Natural killer cell (primary cell): ENCODE results near the gene STARD3NL. TPM values are rescaled to one million over a fixed set of nuclear protein-coding genes. Genes with fewer than 3 reads are reported as not detected.

Source experiments
- ATAC-seq, 3 donors: fragments of 150-1000 bp in 2 of 3; fragments of 200-7000 bp in 1 of 3; cut with Tn5 transposase; 1 replicate in 1 of 3; 2 replicates in 2 of 3; pipeline ENCODE4 v1.10.0; 2021; ENCODE audit warnings: mild to moderate bottlenecking in 2 of 3, moderate library complexity in 2 of 3
- DNase-seq, 2 donors: peaks; one replicate each; pipeline versions ENCODE4 v3.0.0 to v3.0.0-alpha.2; 2013 to 2021; ENCODE audit warnings: mixed read lengths in 1 of 2
- H3K27ac ChIP-seq: one replicate; pipeline ENCODE4 v1.5.1; 2013; ENCODE audit warnings: mild to moderate bottlenecking, low read length
- H3K27me3 ChIP-seq: one replicate; pipeline ENCODE4 v1.6.1; 2013; ENCODE audit warnings: low read length; ENCODE audit not compliant: control insufficient read depth, insufficient read depth
- H3K36me3 ChIP-seq: one replicate; pipeline ENCODE4 v1.6.1; 2013; ENCODE audit warnings: low read length; ENCODE audit not compliant: control insufficient read depth, insufficient read depth
- H3K4me1 ChIP-seq: one replicate; pipeline ENCODE4 v1.6.1; 2013; ENCODE audit warnings: low read length; ENCODE audit not compliant: control insufficient read depth, insufficient read depth
- H3K4me3 ChIP-seq: one replicate; pipeline ENCODE4 v1.5.1; 2013; ENCODE audit warnings: low read length
- H3K9me3 ChIP-seq: one replicate; pipeline ENCODE4 v1.6.1; 2013; ENCODE audit warnings: low read length; ENCODE audit not compliant: control insufficient read depth, insufficient read depth
- H3K27ac Mint-ChIP-seq, 2 donors: one replicate each; pipeline ENCODE4 v1.8.0; 2022; ENCODE audit warnings: mild to moderate bottlenecking in 2 of 2, mixed read lengths in 2 of 2, moderate library complexity in 1 of 2
- H3K27me3 Mint-ChIP-seq, 2 donors: one replicate each; pipeline ENCODE4 v1.8.0; 2022; ENCODE audit warnings: low read depth in 2 of 2, mixed read lengths in 2 of 2
- H3K36me3 Mint-ChIP-seq: one replicate; pipeline ENCODE4 v1.8.0; 2022; ENCODE audit warnings: mixed read lengths
- H3K4me1 Mint-ChIP-seq, 2 donors: one replicate each; pipeline ENCODE4 v1.8.0; 2022; ENCODE audit warnings: mixed read lengths in 2 of 2
- H3K4me3 Mint-ChIP-seq: one replicate; pipeline ENCODE4 v1.8.0; 2022; ENCODE audit warnings: mild to moderate bottlenecking, moderate library complexity, mixed read lengths
- H3K9me3 Mint-ChIP-seq, 2 donors: one replicate each; pipeline ENCODE4 v1.8.0; 2022; ENCODE audit warnings: mixed read lengths in 2 of 2
- WGBS: methylation state at CpG from one replicate; pipeline ENCODE4 v1.1.7; 2013; ENCODE audit warnings: missing lambda C conversion rate; ENCODE audit not compliant: insufficient coverage; 5-methylcytosine and 5-hydroxymethylcytosine counted together
- intact Hi-C: fragments of 100-400 bp; cut with micrococcal nuclease; formaldehyde crosslinking; loops from one replicate; pipeline ENCODE4 v1.14.2; 2022
- total RNA-seq, 4 donors: library from RNA; stranded (reverse); fragments of 120-200 nt in 1 of 4; gene quantifications; one replicate each; pipeline versions ENCODE4 v1.2.3 to v1.2.4, GENCODE V29; 2013 to 2022
- TF ChIP-seq, protein P1 (sequence below): fragments of 200-600 bp; IDR thresholded peaks from one replicate; pipeline ENCODE4 v1.8.0; 2022; ENCODE audit warnings: antibody characterized with exemption

STARD3NL gene
- total RNA-seq, 3 donors from 2014 or later (not counting 1 experiment from before 2014, with no cell fraction given), result 30.6 to 38.6 (median 38.3) TPM

DNA sequence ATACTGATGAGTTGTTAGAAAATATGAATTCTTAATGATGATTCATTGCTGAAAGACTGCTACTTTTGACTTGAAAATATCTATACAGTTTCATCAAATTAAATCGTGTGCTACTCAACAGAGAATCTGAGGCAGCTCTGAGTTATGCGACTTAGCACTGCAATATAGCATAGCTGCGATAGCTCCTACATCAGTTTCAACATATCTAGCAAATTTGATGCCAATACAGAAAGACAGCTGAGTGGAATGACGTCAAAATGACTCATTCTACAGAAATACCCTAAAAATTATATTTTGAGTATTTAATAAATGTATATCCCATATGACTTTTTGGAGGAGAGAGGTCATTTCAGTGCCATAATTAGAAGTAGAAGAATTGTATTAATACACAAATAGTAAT, 96.4 kb downstream of the STARD3NL start:
- Histone ChIP-seq H3K27ac (peak overlapping the region; percentile 100), H3K27me3 (no peaks in the 10 kb centered on the region), H3K4me3 (peak overlapping the region; percentile 76), H3K36me3 (peaks cover 17% of the 10 kb centered on the region), H3K9me3 (no peaks in the 10 kb centered on the region), H3K4me1 (peaks cover 21% of the 10 kb centered on the region)
- intact Hi-C loops, result loop anchor here (2.0 kb wide), 2 partner anchors 30 to 42 kb away; no protein-coding TSS in a partner anchor
- Mint-ChIP-seq H3K36me3 (peaks cover 7% of the 10 kb centered on the region), H3K9me3 (no peaks in the 10 kb centered on the region), H3K27me3 (no peaks in the 10 kb centered on the region), H3K4me1 (peaks cover 49 to 78% of the 10 kb centered on the region in 2 donors), H3K4me3 (peak overlapping the region; percentile 98), H3K27ac (peak overlapping the region; percentile 96 to 100)
- TF ChIP-seq, protein P1, sequence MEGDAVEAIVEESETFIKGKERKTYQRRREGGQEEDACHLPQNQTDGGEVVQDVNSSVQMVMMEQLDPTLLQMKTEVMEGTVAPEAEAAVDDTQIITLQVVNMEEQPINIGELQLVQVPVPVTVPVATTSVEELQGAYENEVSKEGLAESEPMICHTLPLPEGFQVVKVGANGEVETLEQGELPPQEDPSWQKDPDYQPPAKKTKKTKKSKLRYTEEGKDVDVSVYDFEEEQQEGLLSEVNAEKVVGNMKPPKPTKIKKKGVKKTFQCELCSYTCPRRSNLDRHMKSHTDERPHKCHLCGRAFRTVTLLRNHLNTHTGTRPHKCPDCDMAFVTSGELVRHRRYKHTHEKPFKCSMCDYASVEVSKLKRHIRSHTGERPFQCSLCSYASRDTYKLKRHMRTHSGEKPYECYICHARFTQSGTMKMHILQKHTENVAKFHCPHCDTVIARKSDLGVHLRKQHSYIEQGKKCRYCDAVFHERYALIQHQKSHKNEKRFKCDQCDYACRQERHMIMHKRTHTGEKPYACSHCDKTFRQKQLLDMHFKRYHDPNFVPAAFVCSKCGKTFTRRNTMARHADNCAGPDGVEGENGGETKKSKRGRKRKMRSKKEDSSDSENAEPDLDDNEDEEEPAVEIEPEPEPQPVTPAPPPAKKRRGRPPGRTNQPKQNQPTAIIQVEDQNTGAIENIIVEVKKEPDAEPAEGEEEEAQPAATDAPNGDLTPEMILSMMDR, result no peak
- ATAC-seq (peak; percentile 75 to 82 (median 81)), DNase-seq (peak in 1 of 2 donors; percentile 38)
- WGBS, result 16% methylated on average over 3 of the region's 4 CpGs

- Histone ChIP-seq H3K27me3 (no peaks in the 10 kb centered on the region), H3K36me3 (peaks cover 12% of the 10 kb centered on the region), H3K9me3 (no peaks in the 10 kb centered on the region), H3K4me1 (peaks cover 22% of the 10 kb centered on the region), H3K4me3 (peak overlapping the region; percentile 76), H3K27ac (peak overlapping the region; percentile 100)
- Mint-ChIP-seq H3K27me3 (no peaks in the 10 kb centered on the region), H3K27ac (peak overlapping the region; percentile 96 to 100), H3K4me1 (peaks cover 49 to 78% of the 10 kb centered on the region in 2 donors), H3K36me3 (peaks cover 7% of the 10 kb centered on the region), H3K4me3 (peak overlapping the region; percentile 98), H3K9me3 (no peaks in the 10 kb centered on the region)
- ATAC-seq (peak in 2 of 3 donors; percentile 2 to 4), DNase-seq (no peak)
- intact Hi-C loops, result loop anchor here (2.0 kb wide), 2 partner anchors 30 to 42 kb away; no protein-coding TSS in a partner anchor
- TF ChIP-seq, protein P1, result no peak
- WGBS, result 28% methylated on average over 3 of the region's 3 CpGs
Measured at GRCh38 chr7:38274927-38275620, 97.0 kb downstream of the STARD3NL start.

DNA sequence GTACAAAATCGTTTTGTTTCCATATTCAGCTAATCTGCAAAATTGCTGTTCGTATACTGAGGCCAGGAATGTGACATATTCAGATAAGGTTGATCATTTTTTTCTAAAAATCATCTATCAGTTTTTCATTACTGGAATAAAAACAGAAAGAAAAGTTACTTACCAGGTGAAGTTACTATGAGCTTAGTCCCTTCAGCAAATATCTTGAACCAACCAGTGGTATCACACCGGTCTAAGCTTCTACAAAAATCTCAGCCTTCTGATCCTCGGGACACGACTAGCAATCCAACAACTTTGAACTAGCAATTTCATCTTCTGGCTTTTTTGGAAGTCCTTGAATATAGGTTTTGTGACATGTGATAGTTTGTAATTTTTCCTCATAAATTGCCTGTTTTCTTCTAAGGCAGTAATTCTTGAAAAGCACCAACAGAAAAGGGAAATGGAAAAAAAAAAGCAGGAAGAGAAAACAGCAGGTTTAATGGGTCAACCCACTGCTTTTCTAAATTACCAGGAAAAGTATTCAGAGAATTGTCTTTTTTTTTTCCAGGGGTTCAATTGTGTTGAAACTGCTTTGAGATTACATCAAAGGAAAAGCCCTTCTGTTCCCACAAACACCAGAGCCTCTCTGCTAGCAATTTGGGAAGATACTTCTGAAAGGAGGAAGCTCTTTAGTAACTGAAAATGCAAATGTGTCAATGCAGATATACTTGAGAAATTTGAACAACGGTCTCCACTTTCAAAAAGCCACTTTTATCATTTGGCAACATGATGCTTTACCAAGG, 98.2 kb downstream of the STARD3NL start:
- H3K4me3 Mint-ChIP-seq, result peak overlapping the region; percentile 98
- Histone ChIP-seq H3K4me3 (peak overlapping the region; percentile 76), H3K4me1 (peaks cover 27% of the 10 kb centered on the region), H3K27me3 (no peaks in the 10 kb centered on the region), H3K27ac (peak overlapping the region; percentile 100), H3K9me3 (no peaks in the 10 kb centered on the region), H3K36me3 (peaks cover 6% of the 10 kb centered on the region)
- no peaks in the 10 kb centered on the region for H3K9me3 Mint-ChIP-seq
- H3K27ac Mint-ChIP-seq, result peak overlapping the region; percentile 96 to 100
- DNase-seq (no peak), ATAC-seq (no peak)
- no peaks in the 10 kb centered on the region for H3K27me3 Mint-ChIP-seq
- intact Hi-C loops, result no loop called here
- H3K4me1 Mint-ChIP-seq, result peaks cover 51 to 79% of the 10 kb centered on the region in 2 donors
- WGBS, result 21% methylated on average over 4 of the region's 6 CpGs
- TF ChIP-seq, protein P1, result no peak
- H3K36me3 Mint-ChIP-seq, result peaks cover 7% of the 10 kb centered on the region
